Suppressor macrophage treated with lipopolysaccharide for 4 hours (primary cell): ENCODE results near the gene ATXN7.
A peak's percentile ranks its signal among the peaks of the same experiment; 100 is the strongest.

Source experiments
- DNase-seq: peaks from one replicate; pipeline ENCODE4 v3.0.0-alpha.2; 2020

ATXN7 gene

GRCh38 chr3:63867225-63867624 lies 3.6 kb downstream of the ATXN7 start:
- DNase-seq = no peak

GRCh38 chr3:63869940-63870614 lies 6.4 kb downstream of the ATXN7 start:
- DNase-seq = no peak

GRCh38 chr3:63870615-63871005 lies 6.9 kb downstream of the ATXN7 start:
- DNase-seq = no peak

- no peak for DNase-seq
These were observed 8.7 kb downstream of the ATXN7 start for GRCh38 chr3:63872135-63872924.

- DNase-seq = peak; percentile 42
These were observed 11.1 kb downstream of the ATXN7 start for GRCh38 chr3:63874769-63875168.

- no peak for DNase-seq
These were observed 11.8 kb downstream of the ATXN7 start for GRCh38 chr3:63875510-63875909.

- no peak for DNase-seq
These were observed 12.6 kb downstream of the ATXN7 start for GRCh38 chr3:63876260-63876659.

- no peak for DNase-seq
These were observed 14.2 kb downstream of the ATXN7 start for GRCh38 chr3:63877737-63878393.

GRCh38 chr3:63878394-63879060 lies 14.9 kb downstream of the ATXN7 start:
- DNase-seq = no peak

- DNase-seq = no peak
These were observed 17.0 kb downstream of the ATXN7 start for GRCh38 chr3:63880653-63881052.

- DNase-seq = no peak
These were observed 23.2 kb downstream of the ATXN7 start for GRCh38 chr3:63886858-63887257.

- no peak for DNase-seq
These were observed 27.9 kb downstream of the ATXN7 start for GRCh38 chr3:63891518-63891917.

GRCh38 chr3:63892773-63893352 lies 29.2 kb downstream of the ATXN7 start:
- no peak for DNase-seq

GRCh38 chr3:63895422-63896189 lies 31.9 kb downstream of the ATXN7 start:
- no peak for DNase-seq

GRCh38 chr3:63896332-63897030 lies 32.8 kb downstream of the ATXN7 start:
- peak; percentile 32 for DNase-seq

- DNase-seq = no peak
These were observed 36.3 kb downstream of the ATXN7 start for GRCh38 chr3:63900010-63900409.

GRCh38 chr3:63900459-63900858 lies 36.8 kb downstream of the ATXN7 start:
- peak; percentile 76 for DNase-seq

GRCh38 chr3:63905731-63906620 lies 42.3 kb downstream of the ATXN7 start:
- no peak for DNase-seq

GRCh38 chr3:63908081-63908736 lies 44.5 kb downstream of the ATXN7 start:
- no peak for DNase-seq

GRCh38 chr3:63908776-63909175 lies 45.1 kb downstream of the ATXN7 start:
- no peak for DNase-seq
